Measurements from ENCODE around the gene KDM1B. TPM values are rescaled to one million over a fixed set of nuclear protein-coding genes. Genes with fewer than 3 reads are reported as not detected.

The KDM1B gene
- total RNA-seq, 4 donors from 2014 or later: 10.3 to 13.2 (median 11.7) TPM

GRCh38 chr6:18136260-18136659 lies 19.0 kb upstream of the KDM1B start:
- no peaks in the 10 kb centered on the region for H3K27me3 ChIP-seq
- DNase-seq (ENCODE audit: extremely low spot score): no peak
- no peaks in the 10 kb centered on the region for H3K4me1 ChIP-seq
- intact Hi-C loops (cut with DNase I): no loop called here
- TF ChIP-seq EP300 (IDR thresholded peaks at IDR 0.05) (no peak), CTCF (IDR thresholded peaks at IDR 0.05) (no peak), POLR2AphosphoS5 (IDR thresholded peaks at IDR 0.05) (no peak), POLR2A (IDR thresholded peaks at IDR 0.05; ENCODE audit: low read depth) (no peak)
- H3K36me3 ChIP-seq: peaks cover 11 to 89% (median 57%) of the 10 kb centered on the region in 4 donors
- no peaks in the 10 kb centered on the region for H3K9me3 ChIP-seq
- WGBS: 95% methylated on average over 10 of the region's 10 CpGs
- no peak overlapping the region for H3K27ac ChIP-seq (replicated peaks in 1 of 4)
- no peak overlapping the region for H3K4me3 ChIP-seq

GRCh38 chr6:18138906-18139305 lies 16.3 kb upstream of the KDM1B start:
- H3K27me3 ChIP-seq: no peaks in the 10 kb centered on the region
- H3K4me1 ChIP-seq: no peaks in the 10 kb centered on the region
- H3K27ac ChIP-seq (replicated peaks in 1 of 4): no peak overlapping the region
- no peaks in the 10 kb centered on the region for H3K9me3 ChIP-seq
- intact Hi-C loops (cut with DNase I): no loop called here
- peaks cover 9 to 85% (median 58%) of the 10 kb centered on the region in 4 donors for H3K36me3 ChIP-seq
- H3K4me3 ChIP-seq: no peak overlapping the region
- TF ChIP-seq EP300 (IDR thresholded peaks at IDR 0.05): no peak
- no peak for TF ChIP-seq POLR2A (IDR thresholded peaks at IDR 0.05; ENCODE audit: low read depth)
- TF ChIP-seq POLR2AphosphoS5 (IDR thresholded peaks at IDR 0.05): no peak
- TF ChIP-seq CTCF (IDR thresholded peaks at IDR 0.05): no peak
- WGBS: 82% methylated on average over 5 of the region's 5 CpGs
- DNase-seq (ENCODE audit: extremely low spot score): no peak

GRCh38 chr6:18139935-18140621 lies 15.1 kb upstream of the KDM1B start:
- Histone ChIP-seq H3K27me3 (no peaks in the 10 kb centered on the region), H3K4me1 (no peaks in the 10 kb centered on the region), H3K27ac (replicated peaks in 1 of 4) (no peak overlapping the region), H3K36me3 (peaks cover 7 to 82% (median 50%) of the 10 kb centered on the region in 4 donors), H3K4me3 (no peak overlapping the region), H3K9me3 (no peaks in the 10 kb centered on the region)
- no peak for DNase-seq (ENCODE audit: extremely low spot score)
- intact Hi-C loops (cut with DNase I): no loop called here
- TF ChIP-seq EP300 (IDR thresholded peaks at IDR 0.05): no peak
- no peak for TF ChIP-seq POLR2AphosphoS5 (IDR thresholded peaks at IDR 0.05)
- TF ChIP-seq CTCF (IDR thresholded peaks at IDR 0.05): no peak
- TF ChIP-seq POLR2A (IDR thresholded peaks at IDR 0.05; ENCODE audit: low read depth): no peak
- 87% methylated on average over 5 of the region's 6 CpGs for WGBS

- intact Hi-C loops (cut with DNase I): no loop called here
- H3K27ac ChIP-seq (replicated peaks in 1 of 4): no peak overlapping the region
- no peaks in the 10 kb centered on the region for H3K4me1 ChIP-seq
- no peak for TF ChIP-seq POLR2A (IDR thresholded peaks at IDR 0.05; ENCODE audit: low read depth)
- no peak for TF ChIP-seq EP300 (IDR thresholded peaks at IDR 0.05)
- TF ChIP-seq POLR2AphosphoS5 (IDR thresholded peaks at IDR 0.05): no peak
- TF ChIP-seq CTCF (IDR thresholded peaks at IDR 0.05): no peak
- peaks cover 7 to 80% (median 45%) of the 10 kb centered on the region in 4 donors for H3K36me3 ChIP-seq
- no peak for DNase-seq (ENCODE audit: extremely low spot score)
- WGBS: 84% methylated on average over 13 of the region's 13 CpGs
- H3K27me3 ChIP-seq: no peaks in the 10 kb centered on the region
- no peak overlapping the region for H3K4me3 ChIP-seq
- no peaks in the 10 kb centered on the region for H3K9me3 ChIP-seq
Observed at GRCh38 chr6:18141805-18142590, 13.2 kb upstream of the KDM1B start.

All from esophagus muscularis mucosa (tissue), 4 donors.